ENCODE measurements around the gene ZNF652.

DNA sequence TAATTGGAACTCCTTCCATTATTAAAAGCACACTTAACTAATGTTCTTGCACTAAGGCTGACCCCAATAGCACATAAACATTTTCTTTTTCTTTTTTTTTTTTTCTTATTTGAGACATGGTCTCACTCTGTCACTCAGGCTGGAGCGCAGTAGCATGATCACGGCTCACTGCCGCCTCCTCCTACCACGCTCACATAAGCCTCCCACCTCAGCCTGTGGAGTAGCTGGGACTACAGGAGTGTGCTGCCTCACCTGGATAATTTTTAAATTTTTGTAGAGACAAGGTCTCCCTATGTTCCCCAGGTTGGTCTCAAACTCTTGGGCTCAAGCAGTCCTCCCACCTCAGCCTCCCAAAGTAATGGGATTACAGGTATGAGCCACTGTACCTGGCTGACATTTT lies 1.2 kb upstream of the ZNF652 start:
- TF ChIP-seq, protein P1, sequence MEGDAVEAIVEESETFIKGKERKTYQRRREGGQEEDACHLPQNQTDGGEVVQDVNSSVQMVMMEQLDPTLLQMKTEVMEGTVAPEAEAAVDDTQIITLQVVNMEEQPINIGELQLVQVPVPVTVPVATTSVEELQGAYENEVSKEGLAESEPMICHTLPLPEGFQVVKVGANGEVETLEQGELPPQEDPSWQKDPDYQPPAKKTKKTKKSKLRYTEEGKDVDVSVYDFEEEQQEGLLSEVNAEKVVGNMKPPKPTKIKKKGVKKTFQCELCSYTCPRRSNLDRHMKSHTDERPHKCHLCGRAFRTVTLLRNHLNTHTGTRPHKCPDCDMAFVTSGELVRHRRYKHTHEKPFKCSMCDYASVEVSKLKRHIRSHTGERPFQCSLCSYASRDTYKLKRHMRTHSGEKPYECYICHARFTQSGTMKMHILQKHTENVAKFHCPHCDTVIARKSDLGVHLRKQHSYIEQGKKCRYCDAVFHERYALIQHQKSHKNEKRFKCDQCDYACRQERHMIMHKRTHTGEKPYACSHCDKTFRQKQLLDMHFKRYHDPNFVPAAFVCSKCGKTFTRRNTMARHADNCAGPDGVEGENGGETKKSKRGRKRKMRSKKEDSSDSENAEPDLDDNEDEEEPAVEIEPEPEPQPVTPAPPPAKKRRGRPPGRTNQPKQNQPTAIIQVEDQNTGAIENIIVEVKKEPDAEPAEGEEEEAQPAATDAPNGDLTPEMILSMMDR (IDR thresholded peaks at IDR 0.05; ENCODE audit: low read depth, low read length): no peak
- no peak for TF ChIP-seq EZH2phosphoT487 (IDR thresholded peaks at IDR 0.05; ENCODE audit: low read depth)

Measured in OCI-LY3 (cell line).